ENCODE data around the gene LPP.

DNA sequence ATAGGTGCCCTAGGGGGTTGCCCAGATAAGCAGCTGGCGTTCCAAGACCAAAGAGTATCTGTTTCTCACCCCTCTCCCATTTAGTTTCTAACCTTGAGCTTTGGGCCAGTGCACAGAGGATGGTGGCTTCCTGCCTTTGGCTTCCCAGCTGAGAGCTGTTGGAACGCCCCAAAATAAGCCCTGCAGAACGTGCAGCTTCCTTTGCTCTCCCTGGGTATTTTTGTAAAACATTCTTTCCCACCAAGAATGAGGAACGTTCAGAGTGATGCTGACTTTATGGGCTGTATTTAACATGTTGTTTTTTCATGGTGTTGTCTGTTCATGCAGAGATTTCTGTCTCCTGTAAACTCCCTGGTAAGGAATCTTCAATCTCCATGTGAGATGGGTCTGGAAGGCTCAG lies 63.8 kb downstream of the LPP start:
- no peak for TF ChIP-seq EZH2phosphoT487 (IDR thresholded peaks at IDR 0.05; ENCODE audit: low read length)
- TF ChIP-seq EZH2 (optimal IDR thresholded peaks at IDR 0.05; ENCODE audit: low read depth, low read length), result no peak
- TF ChIP-seq CTCF (IDR thresholded peaks at IDR 0.05; ENCODE audit: low read length), result no peak

All from MM.1S (cell line).